ENCODE measurements around the gene HIP1R.

- TF ChIP-seq CTCF (IDR thresholded peaks at IDR 0.05) = no peak
- no peak for TF ChIP-seq POLR2A (IDR thresholded peaks at IDR 0.05)
- TF ChIP-seq POLR2AphosphoS5 (IDR thresholded peaks at IDR 0.05) = no peak
- TF ChIP-seq EP300 (IDR thresholded peaks at IDR 0.05) = no peak
Measured at GRCh38 chr12:122788387-122788786, 46.9 kb upstream of the HIP1R start.

Data from upper lobe of left lung (tissue), 4 donors.